HL-60 (cell line): ENCODE data around the gene PUDP.

Experiments
- DNase-seq, 2 experiments: peaks; one replicate each; pipeline ENCODE4 v3.0.0-alpha.2; 2010 to 2020; ENCODE audit warnings: low read depth in 1 of 2, low spot score in 1 of 2
- H3K27ac ChIP-seq: fragments of 250-450 bp; sonication (Bioruptor Pico); replicated peaks from 2 replicates; pipeline ENCODE4 v1.5.1; 2020; ENCODE audit warnings: mild to moderate bottlenecking, moderate library complexity
- H3K27me3 ChIP-seq: fragments of 250-450 bp; sonication (Bioruptor Pico); 2 replicates; pipeline ENCODE4 v1.5.1; 2021; ENCODE audit warnings: mild to moderate bottlenecking, moderate library complexity; ENCODE audit not compliant: insufficient read depth, poor library complexity, severe bottlenecking
- H3K4me3 ChIP-seq: replicated peaks from 2 replicates; pipeline ENCODE4 v1.5.1; 2011; ENCODE audit warnings: mild to moderate bottlenecking, control low read depth, low read length; ENCODE audit not compliant: insufficient read depth
- CTCF ChIP-seq: IDR thresholded peaks from one replicate; pipeline ENCODE4 v1.5.1; 2011; ENCODE audit warnings: low read length, control low read depth, inconsistent platforms; ENCODE audit not compliant: insufficient read depth
- GABPA ChIP-seq: IDR thresholded peaks from 2 replicates; pipeline ENCODE4 v1.6.1; 2012; ENCODE audit warnings: low read depth
- POLR2AphosphoS5 ChIP-seq: IDR thresholded peaks from 2 replicates; pipeline ENCODE4 v1.6.1; 2012; ENCODE audit warnings: low read depth
- REST ChIP-seq: IDR thresholded peaks from 2 replicates; pipeline ENCODE4 v1.6.1; 2012; ENCODE audit warnings: low read depth; ENCODE audit not compliant: insufficient replicate concordance
- SPI1 ChIP-seq: IDR thresholded peaks from 2 replicates; pipeline ENCODE4 v1.6.1; 2012; ENCODE audit warnings: low read depth, mild to moderate bottlenecking, borderline replicate concordance
- long read RNA-seq: library from polyadenylated mRNA; unstranded; transcript quantifications from one replicate; pipeline ENCODE4 v2.0.0, GENCODE V29; 2020

The PUDP gene
- long read RNA-seq, transcript PUDP-201 (4 exons, 2,140 nt) = major isoform, 65 of 68 reads
- long read RNA-seq, partial matches to known transcripts = 1 of 68 reads
- long read RNA-seq, other reads (novel, unspliced or antisense) = 2 of 68 reads

- peak within 1 kb of the TSS; percentile 82 for H3K4me3 ChIP-seq
- H3K27me3 ChIP-seq = no peaks in the 10 kb centered on the region
- H3K27ac ChIP-seq = peak within 1 kb of the TSS; percentile 89
- TF ChIP-seq SPI1 = peak; percentile 54; the same call in 1 of the 2 replicates
- TF ChIP-seq CTCF = no peak
- TF ChIP-seq REST = peak; percentile 24
- no peak for TF ChIP-seq GABPA
- DNase-seq = peak in 1 of 2 experiments; percentile 83
These were observed at the start of gene PUDP for GRCh38 chrX:7147978-7148854. TSS of gene PUDP (minus strand) at chrX:7148153. CDS start at chrX:7148113, 40 bp downstream.

- TF ChIP-seq POLR2AphosphoS5 (no peak), CTCF (no peak), REST (no peak), SPI1 (no peak), GABPA (no peak)
- Histone ChIP-seq H3K27me3 (no peaks in the 10 kb centered on the region), H3K4me3 (no peak overlapping the region), H3K27ac (no peak overlapping the region)
- no peak for DNase-seq
These were observed 46.7 kb upstream of the PUDP start for GRCh38 chrX:7194606-7195005.

GRCh38 chrX:7192871-7193270 lies 44.9 kb upstream of the PUDP start:
- Histone ChIP-seq H3K27me3 (no peaks in the 10 kb centered on the region), H3K27ac (no peak overlapping the region), H3K4me3 (no peak overlapping the region)
- DNase-seq = no peak
- no peak for TF ChIP-seq GABPA
- no peak for TF ChIP-seq REST
- TF ChIP-seq CTCF = no peak
- TF ChIP-seq SPI1 = no peak
- no peak for TF ChIP-seq POLR2AphosphoS5
